Pancreas (tissue), 10 donors: ENCODE data around the gene RGS3. TPM values are rescaled to one million over a fixed set of nuclear protein-coding genes. Genes with fewer than 3 reads are reported as not detected.

Experiments used
- ATAC-seq, 4 donors: fragments of 200-7000 bp; cut with Tn5 transposase; one replicate each; pipeline versions ENCODE4 v1.8.0 to v1.9.1; 2020; ENCODE audit warnings: mild to moderate bottlenecking in 4 of 4, moderate library complexity in 4 of 4
- DNase-seq, 6 donors: peaks; one replicate each; pipeline ENCODE4 v3.0.0-alpha.2; 2020
- FAIRE-seq: peaks from 2 replicates; lab custom pipeline; 2012; peaks lifted over from hg19 to GRCh38; lab: Jason Lieb, UNC
- H3K27ac ChIP-seq, 4 donors: fragments of 200-600 bp; sonication (generic); 1 replicate in 3 of 4; 2 replicates in 1 of 4; pipeline versions ENCODE4 v1.5.0 to v1.8.0; 2020
- H3K27me3 ChIP-seq, 4 donors: fragments of 200-600 bp; one replicate each; pipeline ENCODE4 v1.8.0; 2021
- H3K36me3 ChIP-seq, 3 donors: fragments of 200-600 bp; sonication (generic) in 1 of 3; one replicate each; pipeline versions ENCODE4 v1.5.0 to v1.8.0; 2020 to 2021
- H3K4me1 ChIP-seq, 3 donors: fragments of 200-600 bp; one replicate each; pipeline ENCODE4 v1.8.0; 2021
- H3K4me3 ChIP-seq, 4 donors: fragments of 200-600 bp; sonication (generic) in 2 of 4; one replicate each; pipeline versions ENCODE4 v1.5.0 to v1.8.0; 2020 to 2021
- H3K9me3 ChIP-seq, 4 donors: fragments of 200-600 bp; one replicate each; pipeline ENCODE4 v1.8.0; 2021
- WGBS, 2 donors: extraction: QIAGEN DNeasy Blood & Tissue Kit; methylation state at CpG; one replicate each; pipeline ENCODE4 v1.1.7; 2013; 5-methylcytosine and 5-hydroxymethylcytosine counted together
- intact Hi-C, 3 donors: fragments of 100-400 bp; cut with DNase I; formaldehyde crosslinking; loops; one replicate each; pipeline versions ENCODE4 v1.11.1 to v1.14.2; 2022
- polyA plus RNA-seq, 2 donors: library from polyadenylated mRNA; stranded (reverse); fragments of 200-250 nt; gene quantifications; one replicate each; pipeline ENCODE4 v1.2.3, GENCODE V29; 2013
- total RNA-seq, 6 donors: library from RNA; stranded (reverse); fragmentation: NEBNext Ultra II Directional in 4 of 6; extraction: Animal tissue kit (Norgen Biotek cat#: 25700) in 4 of 6; gene quantifications; one replicate each; pipeline versions ENCODE4 v1.2.1 to v1.2.4, GENCODE V29; 2021 to 2023
- TF ChIP-seq, protein P1 (sequence below), 4 donors: fragments of 200-600 bp; sonication (generic) in 3 of 4; IDR thresholded peaks; one replicate each; pipeline versions ENCODE4 v1.5.0 to v1.8.0; 2021; ENCODE audit warnings: antibody characterized with exemption in 4 of 4
- donor health status: healthy with polysubstance abuse.
- donor health status: DM: no; HTN: no; CAD: no; lungs with moderate emphysema.
- donor health status: DM: no; HTN: no; CAD: no.
- donor health status: control.
- donor health status: control.
- donor health status: Bipolar disorder and iron deficiency.
- donor health status: DM: yes; HTN: yes; CAD: no.
- donor health status: DM: no; HTN: no; CAD: no.
- donor health status: DM: no; HTN: no; CAD: no.
- donor health status: DM: yes; HTN: yes; CAD: no.

Gene RGS3
- total and polyA plus RNA-seq, 8 donors = 18.3 to 55.3 (median 32.6) TPM

DNA sequence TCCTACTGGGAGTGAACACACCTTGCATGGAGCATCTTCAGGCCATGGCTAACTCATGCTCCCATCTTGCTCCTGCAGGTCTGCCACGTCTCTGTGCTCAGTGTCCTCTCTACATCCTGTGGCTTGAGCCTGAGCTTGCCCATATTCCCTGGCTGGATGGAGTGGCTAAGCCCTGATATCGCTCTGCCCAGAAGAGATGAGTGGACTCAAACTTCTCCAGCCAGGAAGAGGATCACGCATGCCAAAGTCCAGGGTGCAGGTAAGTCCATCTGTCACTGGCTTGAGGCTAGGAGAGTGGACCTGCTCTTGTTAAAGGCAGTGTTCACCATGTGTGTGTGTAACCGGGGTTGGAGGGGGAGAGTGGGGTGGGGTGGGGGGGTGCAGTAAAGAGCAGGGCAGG lies 1.6 kb upstream of the RGS3 start:
- Histone ChIP-seq H3K9me3 (no peaks in the 10 kb centered on the region), H3K27ac (no peak overlapping the region), H3K4me3 (no peak overlapping the region), H3K27me3 (no peaks in the 10 kb centered on the region), H3K36me3 (no peaks in the 10 kb centered on the region), H3K4me1 (peaks cover 5 to 9% (median 9%) of the 10 kb centered on the region in 3 donors)
- 91 to 92% methylated on average over 4 of the region's 4 CpGs for WGBS, 2 donors
- no peak for DNase-seq
- FAIRE-seq = no peak
- TF ChIP-seq, protein P1, sequence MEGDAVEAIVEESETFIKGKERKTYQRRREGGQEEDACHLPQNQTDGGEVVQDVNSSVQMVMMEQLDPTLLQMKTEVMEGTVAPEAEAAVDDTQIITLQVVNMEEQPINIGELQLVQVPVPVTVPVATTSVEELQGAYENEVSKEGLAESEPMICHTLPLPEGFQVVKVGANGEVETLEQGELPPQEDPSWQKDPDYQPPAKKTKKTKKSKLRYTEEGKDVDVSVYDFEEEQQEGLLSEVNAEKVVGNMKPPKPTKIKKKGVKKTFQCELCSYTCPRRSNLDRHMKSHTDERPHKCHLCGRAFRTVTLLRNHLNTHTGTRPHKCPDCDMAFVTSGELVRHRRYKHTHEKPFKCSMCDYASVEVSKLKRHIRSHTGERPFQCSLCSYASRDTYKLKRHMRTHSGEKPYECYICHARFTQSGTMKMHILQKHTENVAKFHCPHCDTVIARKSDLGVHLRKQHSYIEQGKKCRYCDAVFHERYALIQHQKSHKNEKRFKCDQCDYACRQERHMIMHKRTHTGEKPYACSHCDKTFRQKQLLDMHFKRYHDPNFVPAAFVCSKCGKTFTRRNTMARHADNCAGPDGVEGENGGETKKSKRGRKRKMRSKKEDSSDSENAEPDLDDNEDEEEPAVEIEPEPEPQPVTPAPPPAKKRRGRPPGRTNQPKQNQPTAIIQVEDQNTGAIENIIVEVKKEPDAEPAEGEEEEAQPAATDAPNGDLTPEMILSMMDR (IDR thresholded peaks at IDR 0.05) = no peak
- intact Hi-C loops = no loop called here
- no peak for ATAC-seq

DNA sequence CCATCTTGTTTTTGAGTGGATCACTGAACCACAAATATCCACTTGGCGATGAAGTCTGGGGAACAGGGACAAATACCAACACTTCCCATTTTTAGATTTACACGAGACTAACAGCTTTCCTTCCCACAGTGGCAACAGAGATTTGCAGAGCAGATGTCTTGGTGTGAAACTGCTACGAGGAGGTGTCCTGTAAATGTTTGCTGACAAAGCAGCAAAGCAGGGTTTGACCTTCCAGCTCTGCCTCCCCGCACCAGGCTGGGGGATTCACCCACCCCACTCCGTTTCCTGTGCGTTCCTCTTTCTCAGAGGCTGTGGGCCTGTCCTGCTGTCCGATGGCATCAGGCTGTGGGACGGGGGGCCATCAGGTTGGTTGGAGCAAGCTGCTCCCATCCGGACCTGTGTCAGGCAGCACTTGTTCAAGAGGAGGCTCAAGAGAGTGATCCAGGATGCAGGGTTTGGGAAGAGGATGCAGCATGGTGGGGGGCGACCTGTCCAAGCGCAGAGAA lies 693 bp upstream of the RGS3 start:
- H3K4me3 ChIP-seq = no peak overlapping the region

DNA sequence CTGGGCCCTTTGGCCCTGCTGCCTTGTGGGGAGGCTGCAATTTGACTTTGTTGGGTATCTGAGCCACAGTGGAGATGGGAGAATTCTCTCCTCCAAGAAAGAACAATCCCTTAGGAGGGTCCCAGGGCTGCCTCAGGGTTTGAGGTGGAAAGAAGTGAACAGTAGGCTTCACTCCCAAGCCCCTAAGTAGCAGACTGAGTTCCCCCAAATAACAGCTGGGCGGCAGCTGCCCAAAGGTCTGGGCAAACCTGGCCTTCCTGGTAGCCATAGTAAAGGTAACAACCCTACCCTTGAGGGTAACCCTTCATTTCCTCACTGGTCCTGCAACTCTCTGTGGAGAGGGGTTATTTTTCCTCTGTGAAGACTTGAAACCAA lies 746 bp downstream of the RGS3 start:
- DNase-seq (no peak), ATAC-seq (peak in 3 of 4 donors; percentile 0 to 3 (median 2)), FAIRE-seq (no peak)
- TF ChIP-seq, protein P1 (IDR thresholded peaks at IDR 0.05) = no peak
- H3K4me1 ChIP-seq = peaks cover 5 to 17% (median 14%) of the 10 kb centered on the region in 3 donors
- 18 to 27% methylated on average over 1 of the region's 1 CpG for whole genome bisulfite sequencing, 2 donors
- peak overlapping the region in 2 of 4 donors; percentile 63 to 69 for H3K4me3 ChIP-seq
- intact Hi-C loops = no loop called here
- no peaks in the 10 kb centered on the region for H3K9me3 ChIP-seq
- H3K27ac ChIP-seq = peak overlapping the region; percentile 58 to 93 (median 86)
- no peaks in the 10 kb centered on the region for H3K27me3 ChIP-seq
- no peaks in the 10 kb centered on the region for H3K36me3 ChIP-seq

More for the DNA sequence above, 693 bp upstream of the RGS3 start:
- peak overlapping the region in 1 of 4 donors; percentile 58 for H3K27ac ChIP-seq
- H3K36me3 ChIP-seq = no peaks in the 10 kb centered on the region
- intact Hi-C loops = no loop called here
- no peaks in the 10 kb centered on the region for H3K27me3 ChIP-seq
- peaks cover 5 to 9% (median 9%) of the 10 kb centered on the region in 3 donors for H3K4me1 ChIP-seq
- no peak for DNase-seq
- TF ChIP-seq, protein P1 (IDR thresholded peaks at IDR 0.05) = no peak
- no peak for FAIRE-seq
- ATAC-seq = no peak
- no peaks in the 10 kb centered on the region for H3K9me3 ChIP-seq
- 90 to 91% methylated on average over 11 of the region's 11 CpGs for WGBS, 2 donors

DNA sequence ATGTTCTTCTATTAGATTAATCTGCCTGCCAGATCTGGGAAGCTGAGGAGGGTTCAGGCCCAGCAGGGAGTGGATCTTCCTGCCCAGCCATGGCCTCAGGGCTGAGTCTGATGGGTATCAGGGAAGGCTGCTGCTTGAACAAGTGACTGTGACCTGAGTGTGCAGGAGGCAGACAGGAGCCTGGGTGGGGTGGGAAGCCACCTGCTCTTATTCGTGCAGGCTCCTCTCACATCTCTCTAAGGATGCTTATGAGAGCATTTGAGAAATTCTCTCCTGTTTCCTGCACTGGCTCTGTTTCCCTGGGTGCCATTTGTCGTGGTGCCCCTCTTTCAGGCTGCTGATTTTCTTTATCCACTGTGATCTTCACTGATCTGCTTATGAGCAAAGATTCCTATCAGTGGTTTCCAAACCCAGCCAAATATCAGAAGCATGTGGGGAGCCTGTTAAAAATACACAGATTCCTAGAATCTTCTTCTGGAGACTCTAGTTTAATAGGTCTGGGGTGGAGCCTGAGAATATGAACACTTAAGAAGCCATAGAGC lies 2.1 kb downstream of the RGS3 start:
- Histone ChIP-seq H3K4me1 (peaks cover 5 to 20% (median 14%) of the 10 kb centered on the region in 3 donors), H3K36me3 (no peaks in the 10 kb centered on the region), H3K27ac (peak overlapping the region in 2 of 4 donors; percentile 53 to 93), H3K27me3 (no peaks in the 10 kb centered on the region), H3K4me3 (no peak overlapping the region), H3K9me3 (no peaks in the 10 kb centered on the region)
- intact Hi-C loops = no loop called here
- ATAC-seq (no peak), FAIRE-seq (no peak), DNase-seq (no peak)
- TF ChIP-seq, protein P1 (IDR thresholded peaks at IDR 0.05) = no peak
- 22 to 47% methylated on average over 2 of the region's 2 CpGs for WGBS, 2 donors

DNA sequence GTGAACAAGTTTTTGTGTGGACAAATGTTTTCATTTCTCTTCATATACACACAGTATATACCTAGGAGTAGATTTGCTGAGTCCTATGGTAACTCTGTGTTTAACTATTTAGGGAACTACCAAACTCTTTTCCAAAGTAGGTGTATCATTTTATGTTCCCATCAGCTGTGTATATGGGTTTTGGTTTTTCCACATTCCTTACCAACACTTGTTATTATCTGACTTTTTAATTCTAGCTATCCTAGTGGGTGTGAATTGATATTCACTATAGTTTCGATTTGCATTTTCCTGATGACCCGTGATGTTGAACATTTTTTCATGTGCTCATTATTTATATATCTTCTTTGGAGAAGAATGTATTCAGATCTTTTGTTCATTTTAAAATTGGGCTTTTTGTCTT lies 3.7 kb downstream of the RGS3 start:
- no peaks in the 10 kb centered on the region for H3K9me3 ChIP-seq
- peaks cover 5 to 20% (median 14%) of the 10 kb centered on the region in 3 donors for H3K4me1 ChIP-seq
- no peaks in the 10 kb centered on the region for H3K27me3 ChIP-seq
- WGBS, 2 donors = 97 to 99% methylated on average over 2 of the region's 2 CpGs
- FAIRE-seq (no peak), ATAC-seq (no peak), DNase-seq (no peak)
- H3K27ac ChIP-seq = no peak overlapping the region
- intact Hi-C loops = no loop called here
- H3K36me3 ChIP-seq = no peaks in the 10 kb centered on the region
- TF ChIP-seq, protein P1 (IDR thresholded peaks at IDR 0.05) = no peak
- no peak overlapping the region for H3K4me3 ChIP-seq
